GM12878 (cell line): Measurements from ENCODE around the gene YIPF6. TPM values are rescaled to one million over a fixed set of nuclear protein-coding genes. Genes with fewer than 3 reads are reported as not detected.
A peak's percentile ranks its signal among the peaks of the same experiment; 100 is the strongest.

Experiments used
- ATAC-seq: fragments of 200-7000 bp; cut with Tn5 transposase; 3 replicates; pipeline ENCODE4 v1.9.1; 2020; ENCODE audit warnings: mild to moderate bottlenecking, moderate library complexity
- BruUV-seq: library from RNA; stranded (reverse); fragments of 400-500 nt; replicated peaks from 2 replicates; lab custom pipeline; 2021; lab: Mats Ljungman, UMichigan
- CTCF ChIA-PET: fragments of 300-600 bp; sonication (Branson Sonifier 250); formaldehyde crosslinking; extraction: SDS; loops from one replicate; lab custom pipeline; 2021; ENCODE audit warnings: inconsistent platforms; lab: Yijun Ruan, JAX
- POLR2A ChIA-PET: fragments of 350-600 bp; formaldehyde crosslinking; extraction: SDS; loops from one replicate; lab custom pipeline; 2021; ENCODE audit warnings: inconsistent platforms; lab: Charles Lee
- RAD21 ChIA-PET: fragments of 300-600 bp; sonication (Branson Sonifier 250); formaldehyde crosslinking; loops from one replicate; lab custom pipeline; 2023; ENCODE audit warnings: antibody characterized with exemption; ENCODE audit not compliant: unreplicated experiment; lab: Charles Lee
- SMC1A ChIA-PET: fragments of 300-600 bp; sonication (Branson Sonifier 250); formaldehyde crosslinking; loops from one replicate; lab custom pipeline; 2023; ENCODE audit not compliant: unreplicated experiment, uncharacterized antibody; lab: Charles Lee
- DNase-seq: peaks from one replicate; pipeline ENCODE4 v3.0.0-alpha.2; 2011; ENCODE audit warnings: low read depth, low spot score
- FAIRE-seq: peaks from 3 replicates; lab custom pipeline; 2011; peaks lifted over from hg19 to GRCh38; lab: Jason Lieb, UNC
- H2AFZ ChIP-seq: 2 replicates; pipeline ENCODE4 v1.6.0; 2011; ENCODE audit warnings: low read depth, low read length, control low read depth; ENCODE audit not compliant: control insufficient read depth
- H3K27ac ChIP-seq: 2 replicates; pipeline ENCODE4 v1.5.1; 2011; ENCODE audit warnings: control low read depth; ENCODE audit not compliant: control insufficient read depth, insufficient read depth
- H3K27me3 ChIP-seq, 2 experiments: replicated peaks in 1 of 2; 2 replicates each; pipeline versions ENCODE4 v1.6.0 to v1.6.1; 2011; ENCODE audit warnings: low read length in 1 of 2; ENCODE audit not compliant: control insufficient read depth in 2 of 2, insufficient read depth in 2 of 2
- H3K36me3 ChIP-seq, 2 experiments: 2 replicates each; pipeline ENCODE4 v1.5.1; 2011; ENCODE audit warnings: low read length in 1 of 2; ENCODE audit not compliant: control insufficient read depth in 2 of 2, insufficient read depth in 2 of 2
- H3K4me1 ChIP-seq: 2 replicates; pipeline ENCODE4 v1.6.1; 2011; ENCODE audit warnings: mild to moderate bottlenecking, low read length, moderate library complexity, mixed read lengths; ENCODE audit not compliant: control insufficient read depth, insufficient read depth
- H3K4me2 ChIP-seq: 2 replicates; pipeline ENCODE4 v1.6.0; 2011; ENCODE audit warnings: control low read depth; ENCODE audit not compliant: control insufficient read depth, insufficient read depth
- H3K4me3 ChIP-seq: fragments of 200-600 bp; sonication (generic); 2 replicates; pipeline ENCODE4 v1.5.1; 2016
- H3K79me2 ChIP-seq: 2 replicates; pipeline ENCODE4 v1.6.0; 2011; ENCODE audit warnings: low read length; ENCODE audit not compliant: control insufficient read depth, insufficient read depth
- H3K9ac ChIP-seq: 2 replicates; pipeline ENCODE4 v1.8.0; 2011; ENCODE audit warnings: low read length, control low read depth, mixed read lengths; ENCODE audit not compliant: control insufficient read depth, insufficient read depth
- H3K9me3 ChIP-seq: replicated peaks from 3 replicates; pipeline ENCODE4 v1.5.1; 2011; ENCODE audit warnings: mild to moderate bottlenecking, low read length; ENCODE audit not compliant: control insufficient read depth, insufficient read depth
- H4K20me1 ChIP-seq: 2 replicates; pipeline ENCODE4 v1.6.0; 2011; ENCODE audit not compliant: control insufficient read depth, insufficient read depth
- EZH2 ChIP-seq: IDR thresholded peaks from 2 replicates; pipeline ENCODE4 v1.6.1; 2012; ENCODE audit warnings: low read depth, mild to moderate bottlenecking, control low read depth, inconsistent platforms, low read length, borderline replicate concordance; ENCODE audit not compliant: control insufficient read depth
- MLLT1 ChIP-seq: fragments of 450-650 bp; IDR thresholded peaks from 2 replicates; pipeline ENCODE4 v1.6.1; 2016; ENCODE audit warnings: mild to moderate bottlenecking
- NR2F1 ChIP-seq: fragments of 450-650 bp; conservative IDR thresholded peaks from 2 replicates; pipeline ENCODE4 v1.6.1; 2017; ENCODE audit warnings: mild to moderate bottlenecking
- ZBED1 ChIP-seq: IDR thresholded peaks from 2 replicates; pipeline ENCODE4 v1.6.1; 2016; ENCODE audit warnings: borderline replicate concordance
- WGBS: methylation state at CpG from one replicate; pipeline ENCODE4 v1.1.6; 2016; ENCODE audit warnings: low lambda C conversion rate; ENCODE audit not compliant: insufficient replicate concordance, insufficient coverage; ENCODE audit errors: missing lambda C conversion rate; 5-methylcytosine and 5-hydroxymethylcytosine counted together
- in situ Hi-C: fragments of 300-500 bp; cut with MboI; formaldehyde crosslinking; loops from 9 replicates; pipeline ENCODE4 v1.14.3; 2018; ENCODE audit warnings: mixed read lengths
- intact Hi-C: fragments of 100-400 bp; cut with micrococcal nuclease; formaldehyde crosslinking; loops from one replicate; pipeline ENCODE4 v1.14.2; 2022; ENCODE audit not compliant: unreplicated experiment
- polyA plus RNA-seq, 11 experiments: library from polyadenylated mRNA; depleted of rRNA in 4 of 11; unstranded in 6 of 11; stranded (reverse) in 5 of 11; fragments of >200 nt; fragmentation: Nextera tagmentation in 4 of 11; fragmentation: Illumina TruSeq in 1 of 11; extraction: Ambion mirVana in 4 of 11; extraction: Trizol in 1 of 11; gene quantifications; 1 replicate in 1 of 11; 2 replicates in 10 of 11; pipeline versions ENCODE4 v1.2.1 to v1.2.3, GENCODE V29; 2011 to 2016; ENCODE audit warnings: inconsistent platforms in 2 of 11, missing spikeins in 2 of 11, low read depth in 1 of 11
- total RNA-seq, 4 experiments: library from RNA; depleted of rRNA in 3 of 4; stranded (reverse); fragments of >200 nt in 3 of 4; fragmentation: Illumina TruSeq in 1 of 4; extraction: Trizol in 1 of 4; gene quantifications; 2 replicates each; pipeline versions ENCODE4 v1.2.1 to v1.2.3, GENCODE V29; 2013 to 2021
- TF ChIP-seq, protein P1 (sequence below): fragments of 450-650 bp; IDR thresholded peaks from 2 replicates; pipeline ENCODE4 v1.6.1; 2017; ENCODE audit warnings: low read depth, mild to moderate bottlenecking, moderate library complexity

Gene YIPF6
- total and polyA plus RNA-seq, 10 of the 15 experiments (the other 5 are each of a cell fraction or from before 2014, with no cell fraction given): 5.9 to 23.1 (median 12.2) TPM

DNA sequence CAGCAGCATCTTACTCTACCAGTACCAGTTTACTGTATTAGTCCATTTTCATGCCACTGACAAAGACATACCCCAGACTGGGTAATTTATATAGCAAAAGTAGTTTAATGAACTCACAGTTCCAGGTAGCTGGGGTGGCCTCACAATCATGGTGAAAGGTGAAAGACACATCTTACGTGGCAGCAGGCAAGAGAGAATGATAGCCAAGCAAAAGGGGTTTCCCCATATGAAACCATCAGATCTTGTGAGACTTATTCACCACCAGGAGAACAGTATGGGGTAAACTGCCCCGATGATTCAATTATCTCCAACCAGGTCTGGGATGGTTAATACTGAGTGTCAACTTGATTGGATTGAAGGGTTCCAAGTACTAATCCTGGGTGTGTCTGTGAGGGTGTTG lies 69.3 kb downstream of the YIPF6 start:
- CTCF ChIA-PET: interaction anchor here (0.6 kb wide), 1 partner anchor 36 kb away, joined by 3 read pairs; no protein-coding TSS in a partner anchor
- no peak for FAIRE-seq

More for the DNA sequence above, 69.3 kb downstream of the YIPF6 start:
- WGBS: 15% methylated on average over 2 of the region's 2 CpGs
- DNase-seq (peak; percentile 8), ATAC-seq (peak; percentile 59)
- Histone ChIP-seq H4K20me1 (no peaks in the 10 kb centered on the region), H3K27ac (no peak overlapping the region), H3K4me2 (no peak overlapping the region), H3K36me3 (no peaks in the 10 kb centered on the region), H3K27me3 (no peaks in the 10 kb centered on the region), H3K4me1 (no peaks in the 10 kb centered on the region), H3K4me3 (no peak overlapping the region), H3K79me2 (no peaks in the 10 kb centered on the region), H3K9ac (no peak overlapping the region), H2AFZ (no peak overlapping the region), H3K9me3 (no peaks in the 10 kb centered on the region)
- ChIA-PET SMC1A (no interaction called here), POLR2A (no interaction called here), RAD21 (no interaction called here)
- in situ Hi-C loops (no loop called here), intact Hi-C loops (no loop called here)
- TF ChIP-seq EZH2 (no peak), NR2F1 (0 out of 2 replicates have a peak, but pooled peaks have one; percentile 17), MLLT1 (0 out of 2 replicates have a peak, but pooled peaks have one; percentile 42), ZBED1 (no peak)
- TF ChIP-seq, protein P1, sequence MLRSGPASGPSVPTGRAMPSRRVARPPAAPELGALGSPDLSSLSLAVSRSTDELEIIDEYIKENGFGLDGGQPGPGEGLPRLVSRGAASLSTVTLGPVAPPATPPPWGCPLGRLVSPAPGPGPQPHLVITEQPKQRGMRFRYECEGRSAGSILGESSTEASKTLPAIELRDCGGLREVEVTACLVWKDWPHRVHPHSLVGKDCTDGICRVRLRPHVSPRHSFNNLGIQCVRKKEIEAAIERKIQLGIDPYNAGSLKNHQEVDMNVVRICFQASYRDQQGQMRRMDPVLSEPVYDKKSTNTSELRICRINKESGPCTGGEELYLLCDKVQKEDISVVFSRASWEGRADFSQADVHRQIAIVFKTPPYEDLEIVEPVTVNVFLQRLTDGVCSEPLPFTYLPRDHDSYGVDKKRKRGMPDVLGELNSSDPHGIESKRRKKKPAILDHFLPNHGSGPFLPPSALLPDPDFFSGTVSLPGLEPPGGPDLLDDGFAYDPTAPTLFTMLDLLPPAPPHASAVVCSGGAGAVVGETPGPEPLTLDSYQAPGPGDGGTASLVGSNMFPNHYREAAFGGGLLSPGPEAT: no peak
- BruUV-seq: no TSS peak
